D721Med (cell line): ENCODE results near the gene SCGB1D1.

Experiments used
- DNase-seq: peaks from one replicate; pipeline ENCODE4 v3.0.0; 2011; ENCODE audit warnings: low spot score; ENCODE audit not compliant: insufficient read length
- FAIRE-seq: peaks from 2 replicates; lab custom pipeline; 2011; peaks lifted over from hg19 to GRCh38; lab: Jason Lieb, UNC
- TF ChIP-seq, protein P1 (sequence below): IDR thresholded peaks from 2 replicates; pipeline ENCODE4 v1.5.1; 2012; ENCODE audit warnings: mild to moderate bottlenecking, control low read depth; ENCODE audit not compliant: insufficient read depth; ENCODE audit errors: missing control alignments

SCGB1D1 gene, protein sequence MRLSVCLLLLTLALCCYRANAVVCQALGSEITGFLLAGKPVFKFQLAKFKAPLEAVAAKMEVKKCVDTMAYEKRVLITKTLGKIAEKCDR

DNA sequence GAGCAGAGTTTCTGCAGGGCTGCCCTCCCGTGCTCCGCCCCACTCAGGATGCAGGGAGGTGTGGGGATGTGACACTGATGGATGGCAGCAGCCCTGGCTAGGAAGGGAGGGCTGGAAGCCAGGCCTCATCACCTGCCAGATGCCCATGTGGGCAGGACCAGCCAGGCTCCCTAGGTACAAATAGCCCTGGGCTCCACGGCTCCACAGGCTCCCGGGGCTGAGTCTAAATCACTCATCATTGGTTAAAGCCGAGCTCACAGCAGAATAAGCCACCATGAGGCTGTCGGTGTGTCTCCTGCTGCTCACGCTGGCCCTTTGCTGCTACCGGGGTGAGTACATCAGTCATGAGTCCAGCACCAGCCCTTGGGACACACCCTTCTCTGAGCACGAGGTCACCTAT lies at the start of gene SCGB1D1:
TSS of gene SCGB1D1 (plus strand) at position 206 of the 400 bp plus-strand sequence. CDS start at position 275, 69 bp downstream.
- DNase-seq, result no peak
- FAIRE-seq, result no peak
- TF ChIP-seq, protein P1, sequence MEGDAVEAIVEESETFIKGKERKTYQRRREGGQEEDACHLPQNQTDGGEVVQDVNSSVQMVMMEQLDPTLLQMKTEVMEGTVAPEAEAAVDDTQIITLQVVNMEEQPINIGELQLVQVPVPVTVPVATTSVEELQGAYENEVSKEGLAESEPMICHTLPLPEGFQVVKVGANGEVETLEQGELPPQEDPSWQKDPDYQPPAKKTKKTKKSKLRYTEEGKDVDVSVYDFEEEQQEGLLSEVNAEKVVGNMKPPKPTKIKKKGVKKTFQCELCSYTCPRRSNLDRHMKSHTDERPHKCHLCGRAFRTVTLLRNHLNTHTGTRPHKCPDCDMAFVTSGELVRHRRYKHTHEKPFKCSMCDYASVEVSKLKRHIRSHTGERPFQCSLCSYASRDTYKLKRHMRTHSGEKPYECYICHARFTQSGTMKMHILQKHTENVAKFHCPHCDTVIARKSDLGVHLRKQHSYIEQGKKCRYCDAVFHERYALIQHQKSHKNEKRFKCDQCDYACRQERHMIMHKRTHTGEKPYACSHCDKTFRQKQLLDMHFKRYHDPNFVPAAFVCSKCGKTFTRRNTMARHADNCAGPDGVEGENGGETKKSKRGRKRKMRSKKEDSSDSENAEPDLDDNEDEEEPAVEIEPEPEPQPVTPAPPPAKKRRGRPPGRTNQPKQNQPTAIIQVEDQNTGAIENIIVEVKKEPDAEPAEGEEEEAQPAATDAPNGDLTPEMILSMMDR, result no peak

DNA sequence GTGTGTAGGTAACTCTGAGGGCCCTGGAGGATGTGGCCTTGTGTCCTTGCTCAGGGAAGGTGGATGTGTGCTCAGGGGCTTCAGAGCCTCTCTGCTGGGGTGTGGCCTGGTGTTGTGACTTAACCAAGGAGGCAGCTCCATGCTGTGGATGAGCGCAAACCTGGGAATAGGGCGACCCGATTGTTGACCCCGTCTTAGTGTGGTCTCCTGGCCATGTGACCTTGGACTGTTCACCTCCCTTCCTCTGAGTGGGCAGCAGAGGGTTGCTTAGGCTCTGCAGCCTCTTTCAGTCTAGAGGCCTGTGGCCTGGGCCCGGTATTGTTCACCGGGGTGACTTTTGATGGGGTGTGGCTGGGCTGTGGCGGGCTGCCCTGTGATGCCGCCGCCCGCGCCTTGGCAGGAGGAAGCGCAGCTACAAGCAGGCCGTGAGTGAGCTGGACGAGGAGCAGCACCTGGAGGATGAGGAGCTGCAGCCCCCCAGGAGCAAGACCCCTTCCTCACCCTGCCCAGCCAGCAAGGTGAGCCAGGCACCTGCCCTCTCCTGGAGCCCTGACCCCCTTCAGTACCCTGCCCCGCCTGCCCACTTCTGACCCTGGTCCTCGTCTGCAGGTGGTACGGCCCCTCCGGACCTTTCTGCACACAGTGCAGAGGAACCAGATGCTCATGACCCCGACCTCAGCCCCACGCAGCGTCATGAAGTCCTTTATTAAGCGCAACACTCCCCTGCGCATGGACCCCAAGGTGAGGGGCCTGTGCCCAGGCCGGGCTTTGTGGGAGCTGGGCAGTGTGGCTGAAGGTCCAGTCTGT lies 49.5 kb upstream of the SCGB1D1 start:
- DNase-seq (no peak), FAIRE-seq (no peak)
- TF ChIP-seq, protein P1, result no peak

DNA sequence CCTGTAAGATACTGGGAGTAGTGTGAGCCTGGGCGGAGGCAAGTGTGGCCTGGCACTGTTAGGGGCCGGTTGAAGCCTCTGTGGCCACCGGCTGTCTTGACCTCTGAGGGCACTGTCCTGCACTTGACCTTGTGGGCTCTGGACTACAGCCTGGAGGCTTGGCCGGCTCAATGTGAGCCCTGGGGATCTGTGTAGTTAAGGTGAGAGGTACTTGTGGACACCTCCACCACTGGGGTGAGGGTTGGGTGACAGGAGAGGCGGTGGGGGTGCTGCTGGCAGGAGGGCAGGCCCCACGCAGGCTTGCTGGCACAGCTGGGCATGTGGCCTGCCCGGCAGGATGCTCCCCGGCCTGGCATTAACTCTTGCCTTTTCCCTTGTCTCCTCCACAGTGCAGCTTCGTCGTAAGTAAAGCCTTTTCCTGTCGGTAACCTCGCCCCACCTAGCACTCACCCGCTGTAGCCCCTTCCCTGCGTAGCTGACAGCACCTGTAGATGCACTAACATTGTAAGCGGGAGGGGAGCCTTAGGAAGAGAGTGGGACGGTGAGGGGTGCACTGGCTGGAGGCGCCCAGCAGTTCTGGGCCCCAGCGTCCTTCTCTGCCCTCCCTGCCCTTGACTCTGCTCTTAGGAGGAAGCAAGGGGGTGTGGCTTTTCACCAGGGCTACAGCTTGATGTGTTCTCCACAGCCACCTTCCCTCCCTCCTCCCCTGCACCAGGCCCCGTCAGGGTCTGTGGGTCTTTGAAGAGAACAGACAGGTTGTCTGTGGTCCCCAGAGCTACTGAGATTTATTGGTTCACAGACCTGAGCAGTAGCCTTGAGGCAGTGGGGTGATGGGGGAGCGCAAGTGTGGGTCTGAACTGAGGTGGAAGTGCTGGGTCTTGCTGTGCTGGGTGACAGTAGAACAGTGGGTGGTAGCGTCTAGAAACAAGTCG lies 48.6 kb upstream of the SCGB1D1 start:
- FAIRE-seq (no peak), DNase-seq (no peak)
- TF ChIP-seq, protein P1, result no peak

DNA sequence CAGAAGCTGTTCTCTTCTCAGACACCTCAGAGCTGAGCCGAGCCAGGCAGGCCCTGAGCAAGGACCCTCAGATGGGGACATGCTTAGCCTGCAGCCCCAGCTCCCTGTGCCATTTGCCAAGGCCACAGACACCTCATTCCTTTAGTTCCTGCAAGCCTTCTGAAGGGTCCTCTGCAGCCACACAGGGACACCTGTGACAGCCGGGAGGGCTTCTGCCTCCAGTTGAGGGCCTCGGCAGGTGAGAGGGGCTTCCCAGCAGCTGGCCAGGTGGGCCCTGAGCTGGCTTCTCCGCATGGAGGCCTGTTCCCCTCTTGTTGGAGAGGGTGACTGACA lies 48.0 kb upstream of the SCGB1D1 start:
- FAIRE-seq, result no peak
- TF ChIP-seq, protein P1, result no peak
- no peak for DNase-seq

DNA sequence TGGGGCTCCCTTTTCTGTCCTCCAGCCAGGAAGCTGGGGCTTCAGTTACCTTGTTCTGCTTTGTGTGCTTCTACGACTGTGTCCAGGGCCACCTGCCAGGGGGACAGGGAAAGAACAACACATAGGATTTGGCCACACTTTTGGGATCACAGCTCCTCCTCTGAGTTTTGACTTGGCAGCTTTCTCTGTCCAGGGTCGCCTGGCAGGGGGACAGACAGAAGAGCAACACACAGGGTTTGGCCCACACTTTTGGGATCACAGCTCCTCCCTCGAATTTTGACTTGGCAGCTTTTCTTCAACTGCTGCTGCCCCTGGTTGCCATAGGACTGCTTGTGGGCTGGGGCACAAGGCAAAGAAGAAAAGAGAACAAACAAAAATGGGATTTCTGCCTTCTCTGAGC lies 47.1 kb upstream of the SCGB1D1 start:
- TF ChIP-seq, protein P1, result no peak
- FAIRE-seq, result no peak
- DNase-seq, result no peak

DNA sequence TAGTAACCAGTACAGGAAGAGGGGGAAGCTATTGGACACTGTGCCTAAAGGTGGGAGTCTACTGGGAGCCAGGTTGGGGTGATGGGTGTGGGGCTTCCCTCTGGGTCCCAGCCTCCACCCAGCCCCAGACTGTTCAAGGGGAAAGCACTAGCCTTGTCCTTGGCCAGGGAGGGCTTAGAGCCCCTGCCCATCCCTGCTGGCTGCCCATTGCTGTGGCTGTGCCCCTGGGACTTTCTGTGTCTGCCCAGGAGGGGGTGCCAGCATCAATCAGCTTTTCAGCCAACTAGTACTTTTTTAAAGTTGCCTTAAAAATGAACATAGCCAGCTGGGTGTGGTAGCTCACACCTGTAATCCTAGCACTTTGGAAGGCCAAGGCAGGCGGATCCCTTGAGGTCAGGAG lies 46.3 kb upstream of the SCGB1D1 start:
- no peak for DNase-seq

More for the DNA sequence above, 46.3 kb upstream of the SCGB1D1 start:
- FAIRE-seq, result no peak
- TF ChIP-seq, protein P1, result no peak
